Stimulated activated CD8-positive, alpha-beta memory T cell treated with anti-CD3 and anti-CD28 coated beads, Interleukin-7, amount 100 ng/mL, for 24 hours (primary cell): ENCODE results near the gene BLACAT1.

Experiments
- DNase-seq: peaks from one replicate; pipeline ENCODE4 v3.0.0-alpha.2; 2020; ENCODE audit warnings: low read depth

Gene BLACAT1

GRCh38 chr1:205455581-205456382 lies at the start of gene BLACAT1:
TSS of gene BLACAT1 (minus strand) at chr1:205456045.
- DNase-seq, result no peak

DNA sequence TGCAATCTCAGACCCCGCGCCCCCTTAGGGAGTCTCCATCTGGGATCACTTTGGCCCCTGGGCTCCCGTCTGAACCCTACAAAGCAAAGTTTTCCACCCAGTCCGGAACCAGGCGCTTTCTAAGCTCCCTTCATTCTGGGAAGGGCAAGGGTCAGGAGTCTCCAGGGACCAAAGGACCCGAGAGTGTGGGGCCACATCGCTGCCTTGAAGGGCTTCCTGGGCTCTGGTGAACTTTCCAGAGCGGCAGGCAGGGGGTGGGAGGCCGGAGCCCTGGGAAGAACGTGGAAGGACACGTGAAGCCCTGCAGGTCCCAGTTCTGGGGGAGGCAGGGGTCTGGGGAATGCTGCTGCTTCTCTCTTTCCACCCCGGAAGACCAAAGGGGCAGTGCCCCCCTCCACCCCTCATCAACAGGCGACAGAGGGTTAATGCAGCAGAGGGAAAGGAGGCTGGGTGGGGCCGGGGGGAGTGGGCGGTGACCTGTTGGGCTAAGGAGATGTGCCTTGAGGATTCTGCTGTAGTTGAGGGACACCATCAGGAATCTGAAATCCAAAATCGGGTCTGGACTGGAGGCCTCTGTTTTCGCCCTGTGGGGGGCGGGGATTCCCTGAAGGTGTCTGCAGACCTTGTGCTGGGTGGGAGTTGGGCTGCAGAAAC lies 49.4 kb upstream of the BLACAT1 start:
- DNase-seq, result no peak

DNA sequence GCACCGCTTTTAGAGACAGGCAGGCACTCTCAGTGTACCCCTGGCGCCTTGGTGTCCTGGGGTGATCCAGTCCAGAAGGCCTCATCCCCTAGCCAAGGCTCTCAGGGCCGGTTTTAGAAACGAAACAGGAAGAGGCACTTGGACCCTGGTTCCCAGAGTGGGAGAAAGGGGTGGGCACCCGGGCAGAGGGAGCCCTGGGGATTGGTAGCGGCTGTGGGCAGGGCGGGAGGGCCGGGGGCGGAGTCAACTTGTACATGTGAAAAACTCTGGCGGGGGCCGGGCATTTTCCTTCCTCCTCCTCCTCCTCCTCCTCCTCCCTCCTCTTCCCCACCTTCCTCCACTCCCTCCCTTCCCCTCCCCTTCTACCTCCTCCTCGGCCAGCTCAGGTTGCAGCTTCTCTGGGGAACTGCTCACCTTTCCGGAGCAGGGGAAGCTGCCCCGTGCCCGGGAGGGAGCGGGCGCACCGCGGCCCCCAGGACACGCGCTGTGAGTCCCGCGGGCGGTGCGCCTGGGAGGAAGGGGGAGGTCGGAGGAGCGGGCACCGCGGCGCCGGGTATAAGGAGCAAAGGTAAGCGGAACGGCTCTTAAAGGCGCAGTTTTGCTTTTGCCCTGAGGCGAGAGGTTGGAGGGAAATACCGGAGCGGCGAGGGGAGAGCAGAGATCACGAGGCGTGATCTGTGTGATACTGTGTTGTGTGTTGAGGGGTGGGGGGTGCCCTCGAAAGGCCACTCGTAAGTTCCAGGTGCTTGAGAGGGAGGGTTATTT lies 48.6 kb upstream of the BLACAT1 start, which contains the start of gene CDK18:
CDK18 (plus strand) TSS at position 359 of the 765 bp plus-strand sequence. CDS start 18,499 bp downstream, outside the sequence.
- DNase-seq, result no peak

DNA sequence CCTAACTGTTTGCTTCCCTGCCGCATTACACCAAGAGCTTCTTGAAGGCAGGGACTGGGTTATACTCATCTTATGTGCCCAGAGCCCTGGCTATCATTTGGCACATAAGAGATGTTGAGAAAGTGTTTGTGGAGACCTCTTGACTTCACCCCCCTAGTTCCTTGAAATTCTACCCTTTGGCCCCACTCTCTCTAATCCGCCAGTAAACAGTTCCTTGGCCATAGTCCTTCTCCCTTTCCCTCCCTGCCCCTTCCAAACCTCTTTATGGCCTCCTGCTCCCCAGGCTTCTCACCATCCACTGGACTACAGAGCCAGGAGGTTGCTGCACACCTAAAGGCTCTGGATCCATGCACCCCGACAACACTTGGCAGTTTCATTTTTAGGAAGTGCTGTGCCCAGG lies 47.1 kb upstream of the BLACAT1 start:
- DNase-seq, result no peak

DNA sequence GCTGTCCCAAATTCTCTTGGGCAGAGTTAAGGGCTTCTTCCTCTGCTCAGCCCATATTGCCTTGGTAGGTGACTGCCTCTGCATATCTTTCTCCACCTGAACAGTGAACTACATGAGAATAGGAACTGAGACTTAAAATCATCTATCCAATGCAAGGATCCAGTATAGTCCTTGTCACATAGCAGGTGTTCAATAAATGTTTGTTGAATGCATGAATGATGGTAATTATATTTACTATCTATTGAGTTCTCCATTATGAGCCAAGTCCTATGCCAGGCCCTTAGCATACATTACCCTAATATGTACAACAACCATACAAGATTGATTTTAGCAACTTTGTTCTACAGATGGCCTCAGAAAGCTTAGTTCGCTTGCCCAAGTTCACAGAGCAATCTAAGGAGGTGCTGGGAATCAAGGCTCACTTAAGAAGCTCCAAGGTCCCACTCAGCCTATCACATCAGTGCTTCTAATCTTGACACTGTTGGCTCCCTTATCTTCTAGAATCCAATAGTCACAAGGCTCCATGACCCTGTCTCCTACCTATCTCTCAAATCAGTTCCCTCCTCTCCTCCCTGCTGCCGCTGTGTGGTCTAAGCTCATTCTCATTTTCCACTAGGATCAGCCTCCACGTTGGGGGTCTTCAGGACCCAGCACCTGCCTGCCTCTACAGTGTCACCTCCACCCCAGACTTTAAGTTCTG lies 46.4 kb upstream of the BLACAT1 start:
- no peak for DNase-seq

DNA sequence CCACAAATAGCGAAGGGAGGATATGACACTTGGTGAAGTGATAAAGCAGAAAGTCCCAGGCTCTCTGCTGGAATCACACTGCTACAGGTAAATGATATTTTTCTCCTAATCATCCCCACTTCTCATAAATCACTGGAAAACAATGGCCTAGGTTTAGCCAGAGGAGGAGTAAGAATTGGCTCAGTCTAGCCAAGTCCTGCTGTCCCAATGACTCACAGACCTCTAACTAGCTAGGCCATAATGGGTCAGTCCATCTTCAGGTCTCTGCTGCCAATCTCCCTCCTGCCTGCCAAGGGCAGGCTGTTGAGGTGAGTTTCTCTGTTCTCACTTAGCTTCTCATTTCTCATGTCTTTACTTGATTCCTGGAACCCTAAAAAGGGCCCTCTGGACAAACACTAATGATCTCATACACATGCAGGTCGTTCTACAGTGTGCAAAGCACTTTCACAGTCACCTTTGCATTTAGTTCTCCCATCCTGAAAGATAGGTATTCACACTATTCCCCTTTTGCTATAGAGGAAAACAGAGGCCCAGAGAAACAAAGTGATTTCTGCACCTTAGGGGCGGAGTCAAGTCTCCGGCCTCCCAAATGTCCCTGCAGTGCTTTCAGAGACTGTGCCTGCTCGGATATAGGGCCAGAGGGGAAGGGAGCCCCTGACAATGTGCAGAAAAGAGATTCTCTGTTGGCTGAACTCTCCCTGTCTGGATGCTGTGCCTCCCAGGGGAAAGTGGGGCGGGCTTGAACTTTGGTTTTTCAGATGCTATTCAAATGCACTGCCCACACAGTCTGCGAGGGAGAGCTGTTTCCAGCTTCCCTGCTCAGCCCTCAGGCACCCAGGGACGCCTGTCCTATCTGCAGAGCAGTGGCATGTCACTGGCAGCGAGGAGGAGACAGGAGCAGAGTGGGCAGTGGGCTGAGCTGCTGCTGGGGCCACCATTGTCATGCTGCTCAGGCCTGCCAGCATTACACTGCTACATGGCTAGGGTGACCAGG lies 44.7 kb upstream of the BLACAT1 start:
- no peak for DNase-seq

DNA sequence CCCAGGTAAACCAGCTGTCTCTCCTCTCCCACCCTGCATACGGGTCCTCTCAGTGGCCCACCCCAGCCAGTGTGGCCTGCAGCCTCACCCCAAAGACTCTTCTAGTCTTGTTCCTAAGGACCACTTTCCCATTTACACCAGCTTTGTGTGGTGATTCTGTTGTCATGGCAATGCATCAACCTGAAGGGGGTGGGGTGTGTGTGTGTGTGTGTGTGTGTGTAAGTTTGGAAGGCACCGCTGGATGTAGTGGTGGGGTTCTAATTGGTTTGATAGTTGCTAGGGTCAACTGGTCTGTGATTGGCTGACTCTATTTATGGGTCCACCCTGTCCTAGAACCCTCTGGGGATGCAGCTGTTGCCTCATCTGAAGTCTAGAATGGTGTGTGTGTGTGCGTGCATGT lies 43.9 kb upstream of the BLACAT1 start:
- DNase-seq, result no peak

GRCh38 chr1:205497351-205497750 lies 41.5 kb upstream of the BLACAT1 start:
- no peak for DNase-seq

GRCh38 chr1:205496661-205497060 lies 40.8 kb upstream of the BLACAT1 start:
- no peak for DNase-seq

DNA sequence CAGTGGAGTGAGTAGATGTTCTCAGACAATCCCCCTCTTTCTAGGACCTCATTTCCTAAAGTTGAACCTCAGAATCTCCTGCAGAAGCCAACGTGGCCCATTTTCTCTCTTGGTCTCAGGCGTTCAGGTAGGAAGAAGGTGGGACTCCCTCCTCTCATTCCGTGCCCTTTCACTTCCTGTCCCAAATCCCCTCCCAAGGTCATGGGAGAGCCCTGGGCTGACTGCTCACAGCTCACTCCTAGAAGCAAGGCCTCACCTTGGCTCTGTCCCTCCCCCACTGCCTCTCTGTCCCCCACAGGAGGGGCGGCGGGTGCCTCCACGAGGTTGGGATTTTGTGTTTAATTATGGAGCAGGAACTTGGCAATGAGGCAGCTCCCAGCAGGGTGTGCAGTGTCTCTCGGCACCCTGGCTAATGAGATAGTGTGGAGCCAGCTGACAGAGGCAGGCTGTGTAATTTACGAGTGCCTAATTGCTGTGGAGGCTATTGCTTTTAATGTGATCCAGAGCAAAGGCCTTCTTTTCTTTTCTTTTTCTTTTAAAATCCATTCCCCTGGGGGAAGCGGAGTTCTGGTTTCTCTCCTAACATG lies 39.5 kb upstream of the BLACAT1 start:
- no peak for DNase-seq

DNA sequence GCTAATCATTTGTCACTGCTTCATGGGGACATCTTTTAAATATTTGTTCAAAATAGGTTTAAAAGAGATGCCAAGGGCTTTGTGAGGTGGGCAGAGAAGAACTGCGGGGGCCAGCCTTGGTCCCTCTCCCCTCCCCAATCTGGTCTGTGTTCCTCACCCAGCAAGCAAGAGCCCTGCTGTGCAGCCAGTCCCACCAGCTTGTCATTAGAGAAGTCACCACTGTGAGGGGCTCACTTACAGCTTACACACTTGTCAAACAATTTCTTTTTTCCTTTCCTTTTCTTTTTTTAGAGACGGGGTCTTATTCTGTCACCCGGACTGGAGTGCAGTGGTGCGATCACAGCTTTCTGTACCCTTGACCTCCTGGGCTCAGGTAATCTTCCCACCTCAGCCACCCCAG lies 38.3 kb upstream of the BLACAT1 start:
- DNase-seq, result no peak

- no peak for DNase-seq
These were observed 37.6 kb upstream of the BLACAT1 start for GRCh38 chr1:205493241-205494085.

- no peak for DNase-seq
These were observed 36.9 kb upstream of the BLACAT1 start for GRCh38 chr1:205492774-205493173.

GRCh38 chr1:205492201-205492667 lies 36.4 kb upstream of the BLACAT1 start:
- DNase-seq, result no peak

DNA sequence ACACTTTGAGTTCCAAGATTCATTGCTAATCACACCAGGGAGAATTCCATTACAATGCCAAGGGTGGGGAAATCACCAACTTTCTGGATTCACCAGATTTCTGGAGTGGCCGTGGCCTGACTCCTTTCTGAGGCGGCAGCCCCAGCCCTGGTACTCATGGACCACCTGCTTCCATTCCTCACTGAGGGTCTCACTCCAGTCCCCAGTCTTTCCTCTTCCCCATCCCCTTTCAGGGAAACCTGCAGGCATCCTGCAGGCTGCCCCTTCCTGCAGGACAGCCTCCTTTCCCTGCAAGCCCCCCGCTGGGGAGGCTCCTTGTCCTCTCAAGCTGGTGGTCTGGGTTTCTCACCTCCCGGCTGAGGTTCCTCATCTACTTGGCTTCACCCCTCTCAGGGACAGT lies 35.9 kb upstream of the BLACAT1 start:
- no peak for DNase-seq

DNA sequence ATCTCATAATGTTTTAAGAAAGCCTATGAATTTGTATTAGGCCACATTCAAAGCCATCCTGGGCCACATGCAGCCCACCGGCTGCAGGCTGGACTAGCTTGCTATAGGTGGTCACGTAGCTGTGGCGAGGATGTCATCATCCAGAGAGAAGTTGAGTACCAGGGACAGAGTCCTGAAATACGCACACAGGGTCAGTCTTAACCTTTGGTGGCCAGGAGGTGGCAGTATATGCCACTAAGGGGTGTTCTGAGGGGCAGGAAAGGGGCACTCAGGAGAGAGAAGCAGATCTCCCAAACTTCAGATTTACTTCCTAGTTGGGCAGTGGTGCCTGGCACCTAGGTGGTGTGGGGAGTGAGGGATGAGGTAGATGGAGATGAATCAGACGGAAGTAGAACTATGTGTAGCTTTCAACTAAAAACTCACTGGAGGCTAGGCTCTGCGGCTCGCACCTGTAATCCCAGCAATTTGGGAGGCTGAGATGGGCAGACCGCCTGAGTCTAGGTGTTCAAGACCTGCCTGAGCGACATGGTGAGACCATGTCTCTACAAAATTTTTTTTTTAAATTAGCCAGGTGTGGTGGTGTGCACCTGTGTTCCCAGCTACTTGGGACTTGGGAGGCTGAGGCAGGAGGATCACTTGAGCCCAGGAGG lies 32.4 kb upstream of the BLACAT1 start:
- DNase-seq, result no peak

- no peak for DNase-seq
These were observed 30.4 kb upstream of the BLACAT1 start for GRCh38 chr1:205486258-205486657.

DNA sequence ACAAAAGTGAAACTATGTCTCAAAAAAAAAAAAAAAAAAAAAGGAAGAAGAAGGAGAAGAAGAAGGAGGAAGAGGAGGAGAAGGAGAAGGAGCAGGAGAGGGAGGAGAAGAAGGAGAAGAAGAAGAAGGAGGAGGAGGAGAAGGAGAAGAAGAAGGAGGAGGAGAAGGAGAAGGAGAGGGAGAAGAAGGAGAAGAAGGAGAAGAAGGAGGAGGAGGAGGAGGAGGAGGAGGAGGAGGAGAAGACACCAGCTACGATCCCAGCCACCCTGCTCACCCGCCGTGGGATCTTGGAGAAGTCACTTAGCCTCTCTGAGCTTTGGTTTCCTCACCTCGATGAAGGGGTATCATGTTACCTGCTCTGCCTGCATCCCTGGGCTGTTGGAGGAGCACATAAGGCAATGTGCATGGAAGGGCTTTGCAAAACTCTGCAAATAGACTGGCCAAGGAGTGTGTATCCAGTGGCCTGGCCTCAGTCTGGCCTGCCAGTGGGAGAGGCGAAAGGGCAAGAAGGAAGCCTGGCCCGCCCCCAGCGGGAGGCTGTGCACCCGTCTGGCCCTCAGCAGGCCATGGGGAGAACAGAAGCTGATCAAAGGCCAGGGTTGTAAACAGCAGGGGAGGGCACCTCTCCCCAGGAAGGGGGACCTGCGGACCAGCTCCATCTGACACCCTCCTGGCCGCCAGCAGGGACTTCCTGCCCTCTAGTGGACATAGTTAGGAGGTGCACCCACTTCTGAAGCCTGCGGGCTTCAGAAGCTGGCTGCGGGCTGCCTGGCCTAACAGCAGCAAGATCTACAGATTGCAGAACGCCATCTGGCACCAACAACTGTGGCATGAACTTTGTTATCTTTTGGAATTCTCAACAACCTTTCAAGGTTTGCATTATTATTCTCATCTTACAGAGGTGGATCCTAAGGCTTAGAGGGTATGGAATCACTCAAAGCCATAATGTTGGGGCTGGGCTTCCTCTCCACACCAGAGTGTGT lies 29.4 kb upstream of the BLACAT1 start:
- DNase-seq, result no peak
